Colonic mucosa (tissue), 4 donors: ENCODE results near the gene PRAC1. TPM values are rescaled to one million over a fixed set of nuclear protein-coding genes. Genes with fewer than 3 reads are reported as not detected.
"Not testable (repeated sequence)": the region's sequence is repeated elsewhere in the genome, so short reads cannot be mapped to it uniquely, and the experiment has no call there.

Source experiments
- DNase-seq: peaks from one replicate; pipeline ENCODE4 v3.0.0-alpha.2; 2020
- H3K27ac ChIP-seq: fragments of 200-600 bp; one replicate; pipeline ENCODE4 v1.8.0; 2021
- H3K27me3 ChIP-seq: fragments of 200-600 bp; one replicate; pipeline ENCODE4 v1.8.0; 2021
- H3K36me3 ChIP-seq: fragments of 200-600 bp; one replicate; pipeline ENCODE4 v1.8.0; 2021
- H3K4me1 ChIP-seq: fragments of 200-600 bp; one replicate; pipeline ENCODE4 v1.8.0; 2021; ENCODE audit warnings: mild to moderate bottlenecking
- H3K4me3 ChIP-seq: fragments of 200-600 bp; one replicate; pipeline ENCODE4 v1.8.0; 2021
- H3K9ac ChIP-seq, 2 donors: one replicate each; pipeline ENCODE4 v1.7.0; 2013; ENCODE audit warnings: control low read depth in 2 of 2, low read depth in 2 of 2, low read length in 2 of 2
- H3K9me3 ChIP-seq: fragments of 200-600 bp; one replicate; pipeline ENCODE4 v1.8.0; 2021
- CTCF ChIP-seq: fragments of 200-600 bp; IDR thresholded peaks from one replicate; pipeline ENCODE4 v1.8.0; 2022; ENCODE audit warnings: antibody characterized with exemption, mild to moderate bottlenecking
- intact Hi-C: fragments of 100-400 bp; cut with DNase I; formaldehyde crosslinking; loops from one replicate; pipeline ENCODE4 v1.14.1; 2022
- total RNA-seq, 2 donors: library from RNA; stranded (reverse); fragmentation: NEBNext Ultra II Directional in 1 of 2; extraction: Animal tissue kit (Norgen Biotek cat#: 25700) in 1 of 2; gene quantifications; one replicate each; pipeline ENCODE4 v1.2.1, GENCODE V29; 2021
- donor health status: healthy.
- donor health status: DM: no; HTN: no; CAD: no.
- donor health status: DM: no; HTN: no; CAD: no.

Gene PRAC1
- total RNA-seq, 2 donors from 2014 or later = 237 to 328 TPM

DNA sequence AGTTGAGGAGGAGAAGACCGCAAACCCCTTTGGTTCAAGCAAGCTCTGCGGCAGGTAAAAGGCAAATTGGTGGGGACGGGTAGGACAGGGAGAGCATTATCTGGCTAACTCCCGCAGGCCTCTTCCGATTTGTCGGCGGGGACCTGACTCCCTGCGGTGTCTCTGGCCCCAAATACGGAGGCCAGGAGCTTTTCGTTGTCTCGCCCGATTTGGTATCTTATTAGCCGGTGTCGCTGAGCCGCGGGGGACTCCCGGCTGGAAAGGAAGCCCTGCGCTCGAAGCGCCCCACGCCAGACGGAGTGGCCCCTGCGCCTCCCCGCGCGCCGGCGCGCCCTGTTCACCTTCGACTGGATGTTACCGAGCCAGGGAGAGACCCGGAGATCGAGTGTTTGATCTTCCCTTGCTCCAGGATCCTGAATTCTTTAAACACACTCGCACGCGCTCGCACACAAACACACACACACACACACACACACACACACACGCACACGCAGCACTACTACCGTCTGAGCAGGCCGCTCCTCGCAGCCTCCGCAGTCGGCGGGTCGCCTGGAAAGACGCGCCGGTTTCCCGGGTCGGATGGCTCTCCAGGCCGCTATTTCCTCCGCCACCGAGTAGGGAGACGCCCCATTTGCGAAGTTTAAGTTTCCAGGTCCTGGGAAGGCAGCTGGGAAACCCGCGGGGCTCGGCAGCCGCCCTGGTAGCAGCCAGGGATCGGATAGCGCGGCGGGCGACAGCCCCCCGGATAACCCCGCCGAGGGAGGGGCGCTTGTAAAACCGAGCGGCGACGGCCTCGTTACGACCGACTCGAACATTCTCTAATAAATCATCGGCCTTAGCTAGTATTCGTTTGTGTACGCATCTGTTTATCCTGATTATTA is 3.3 kb downstream of the PRAC1 start:
- Histone ChIP-seq H3K36me3 (no peaks in the 10 kb centered on the region), H3K9me3 (no peaks in the 10 kb centered on the region), H3K9ac (no peak overlapping the region), H3K27ac (peak overlapping the region; percentile 85), H3K27me3 (peaks cover 34% of the 10 kb centered on the region), H3K4me1 (no peaks in the 10 kb centered on the region), H3K4me3 (peak overlapping the region; percentile 45)
- DNase-seq = peak; percentile 46
- intact Hi-C loops = no loop called here
- no peak for TF ChIP-seq CTCF

- H3K4me3 ChIP-seq = peak overlapping the region; percentile 45
- peak overlapping the region; percentile 85 for H3K27ac ChIP-seq
- no peaks in the 10 kb centered on the region for H3K4me1 ChIP-seq
- no peak for TF ChIP-seq CTCF
- no peaks in the 10 kb centered on the region for H3K9me3 ChIP-seq
- intact Hi-C loops = no loop called here
- H3K36me3 ChIP-seq = no peaks in the 10 kb centered on the region
- DNase-seq = peak; percentile 71
- peaks cover 34% of the 10 kb centered on the region for H3K27me3 ChIP-seq
- H3K9ac ChIP-seq = no peak overlapping the region
These were observed 4.0 kb downstream of the PRAC1 start for GRCh38 chr17:48718227-48718760.

DNA sequence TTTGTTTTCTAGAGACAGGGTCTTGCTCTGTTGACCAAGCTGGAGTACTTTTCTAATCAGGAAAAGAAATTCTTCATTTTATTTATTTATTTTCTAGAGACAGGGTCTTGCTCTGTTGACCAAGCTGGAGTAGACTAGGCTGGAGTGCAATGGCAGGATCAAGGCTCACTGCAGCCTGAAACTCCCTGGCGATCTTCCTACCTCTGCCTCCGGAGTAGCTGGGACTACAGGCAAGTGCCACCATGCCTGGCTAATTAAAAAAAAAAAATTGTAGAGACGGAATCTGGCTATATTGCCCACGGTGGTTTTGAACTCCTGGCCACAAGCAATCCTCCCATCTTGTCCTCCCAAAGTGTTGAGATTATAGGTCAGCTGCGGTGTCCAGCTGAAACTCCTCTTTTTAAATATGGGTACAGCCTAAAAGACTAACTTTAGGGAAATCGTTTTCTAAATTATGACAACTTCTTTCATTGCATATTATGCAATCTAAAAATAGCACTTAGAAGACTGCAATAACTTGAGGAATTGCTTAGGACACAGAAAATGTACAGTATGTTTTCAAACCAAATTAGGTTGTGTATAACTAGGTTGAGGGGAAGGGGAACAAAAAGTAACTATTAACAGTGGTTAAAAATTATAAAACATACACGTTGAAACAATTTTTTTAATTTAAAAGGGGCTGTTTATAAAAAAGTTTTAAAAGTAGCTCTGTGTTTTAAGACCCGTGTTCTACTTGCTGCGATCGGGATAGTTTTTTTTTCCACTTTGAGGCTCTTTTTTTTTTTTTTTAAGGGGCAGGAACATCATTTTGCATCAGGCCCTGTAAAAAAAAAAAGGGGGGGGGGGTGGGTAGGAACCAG is 4.7 kb downstream of the PRAC1 start:
- DNase-seq = peak; percentile 22
- intact Hi-C loops = no loop called here
- no peak for TF ChIP-seq CTCF
- no peaks in the 10 kb centered on the region for H3K4me1 ChIP-seq
- no peak overlapping the region for H3K9ac ChIP-seq
- peak overlapping the region; percentile 17 for H3K27ac ChIP-seq
- H3K9me3 ChIP-seq = no peaks in the 10 kb centered on the region
- H3K4me3 ChIP-seq = no peak overlapping the region
- no peaks in the 10 kb centered on the region for H3K36me3 ChIP-seq
- peaks cover 30% of the 10 kb centered on the region for H3K27me3 ChIP-seq

DNA sequence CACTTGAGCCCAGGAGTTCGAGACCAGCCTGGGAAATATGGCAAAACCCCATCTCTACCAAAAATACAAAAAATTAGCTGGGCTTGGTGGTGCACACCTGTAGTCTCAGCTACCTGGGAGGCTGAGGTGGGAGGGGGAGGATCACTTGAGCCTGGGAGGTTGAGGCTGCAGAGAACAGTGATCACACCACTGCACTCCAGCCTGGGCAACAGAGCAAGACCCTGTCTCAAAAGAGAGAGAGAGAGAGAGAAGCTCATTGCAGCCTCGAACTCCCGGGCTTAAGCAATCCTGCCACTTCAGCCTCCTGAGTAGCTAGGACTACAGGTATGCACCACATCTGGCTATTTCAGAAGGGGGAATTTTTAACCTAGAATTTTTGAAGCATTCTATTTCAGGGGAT is 5.8 kb downstream of the PRAC1 start:
- H3K9me3 ChIP-seq, H3K4me1 ChIP-seq, H3K4me3 ChIP-seq, intact Hi-C loops, H3K9ac ChIP-seq, H3K36me3 ChIP-seq, DNase-seq: not testable (repeated sequence)
- peaks cover 21% of the 10 kb centered on the region for H3K27me3 ChIP-seq
- peak overlapping the region; percentile 58 for H3K27ac ChIP-seq

DNA sequence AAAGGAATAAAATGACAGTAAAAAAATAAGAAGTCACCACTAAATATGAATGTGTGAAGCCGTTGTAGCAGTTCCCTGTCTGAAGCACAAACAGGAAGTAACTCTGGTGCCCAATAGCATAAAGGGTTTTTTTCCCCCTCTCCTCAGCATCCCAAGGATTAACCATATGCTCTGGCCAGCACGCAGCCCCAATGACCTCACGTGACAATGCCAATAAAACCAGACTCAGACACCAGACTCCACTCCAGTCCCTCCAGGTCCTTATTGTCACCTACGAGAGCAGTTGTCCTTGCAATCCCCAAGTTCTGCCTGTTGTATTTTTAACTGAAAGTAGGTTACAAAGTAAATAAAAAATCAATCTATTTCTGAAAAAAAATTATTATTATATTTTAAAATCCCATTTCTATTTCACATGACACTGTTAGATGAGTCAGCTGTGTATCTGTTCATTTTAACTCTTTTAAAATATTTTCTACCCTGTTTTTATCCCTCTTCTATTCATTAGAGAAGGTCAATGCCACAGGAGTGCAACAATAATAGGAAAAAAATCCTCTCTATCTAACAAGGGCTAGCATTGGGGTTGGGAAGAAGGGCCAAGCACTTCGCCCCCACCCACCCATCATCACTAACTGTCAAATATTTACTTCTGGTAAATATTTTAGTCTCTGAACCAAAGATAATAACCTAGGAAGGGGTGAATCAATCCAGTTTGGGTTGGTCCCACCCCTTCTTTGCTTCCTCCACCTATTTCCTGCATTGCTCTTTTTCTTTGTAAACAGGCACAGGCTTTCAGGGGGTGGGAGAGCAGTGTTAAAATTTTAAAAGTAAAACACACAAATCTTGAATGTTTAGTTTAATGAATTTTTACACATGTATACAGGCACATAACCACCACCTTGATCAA is 6.6 kb downstream of the PRAC1 start:
- no peaks in the 10 kb centered on the region for H3K4me1 ChIP-seq
- intact Hi-C loops = no loop called here
- no peaks in the 10 kb centered on the region for H3K36me3 ChIP-seq
- peak overlapping the region; percentile 58 for H3K27ac ChIP-seq
- no peak overlapping the region for H3K9ac ChIP-seq
- H3K27me3 ChIP-seq = peaks cover 21% of the 10 kb centered on the region
- no peaks in the 10 kb centered on the region for H3K9me3 ChIP-seq
- no peak for TF ChIP-seq CTCF
- peak; percentile 58 for DNase-seq
- H3K4me3 ChIP-seq = no peak overlapping the region
